Measurements from ENCODE around the gene ZNF398. TPM values are rescaled to one million over a fixed set of nuclear protein-coding genes. Genes with fewer than 3 reads are reported as not detected.

ZNF398 gene
- total RNA-seq, 1 donor from 2014 or later = 14.2 TPM

GRCh38 chr7:149202831-149203231, 55.6 kb downstream of the ZNF398 start:
- no peak for TF ChIP-seq CTCF (IDR thresholded peaks at IDR 0.05; ENCODE audit: insufficient read depth, low read length, poor library complexity, severe bottlenecking)
- peaks cover 10% of the 10 kb centered on the region for H3K36me3 ChIP-seq (ENCODE audit: control insufficient read depth, insufficient read depth, low read length)

GRCh38 chr7:149205690-149206381, 58.6 kb downstream of the ZNF398 start:
- Histone ChIP-seq H3K36me3 (ENCODE audit: control insufficient read depth, insufficient read depth, low read length) (peaks cover 5% of the 10 kb centered on the region), H3K4me3 (ENCODE audit: low read depth, low read length) (no peak overlapping the region), H3K27me3 (ENCODE audit: control insufficient read depth, insufficient read depth, low read length) (no peaks in the 10 kb centered on the region)
- no peak for DNase-seq (ENCODE audit: low read depth)
- TF ChIP-seq CTCF (IDR thresholded peaks at IDR 0.05; ENCODE audit: insufficient read depth, low read length, poor library complexity, severe bottlenecking) = no peak

More at GRCh38 chr7:149202831-149203231, 55.6 kb downstream of the ZNF398 start:
- DNase-seq (ENCODE audit: low read depth) = no peak
- Histone ChIP-seq H3K4me3 (ENCODE audit: low read depth, low read length) (no peak overlapping the region), H3K27me3 (ENCODE audit: control insufficient read depth, insufficient read depth, low read length) (no peaks in the 10 kb centered on the region)

GRCh38 chr7:149207324-149208035, 60.2 kb downstream of the ZNF398 start:
- no peak overlapping the region for H3K4me3 ChIP-seq (ENCODE audit: low read depth, low read length)
- H3K36me3 ChIP-seq (ENCODE audit: control insufficient read depth, insufficient read depth, low read length) = peaks cover 5% of the 10 kb centered on the region
- TF ChIP-seq CTCF (IDR thresholded peaks at IDR 0.05; ENCODE audit: insufficient read depth, low read length, poor library complexity, severe bottlenecking) = no peak
- DNase-seq (ENCODE audit: low read depth) = no peak
- H3K27me3 ChIP-seq (ENCODE audit: control insufficient read depth, insufficient read depth, low read length) = no peaks in the 10 kb centered on the region

- no peak for DNase-seq (ENCODE audit: low read depth)
Measured at GRCh38 chr7:149209518-149210269, 62.4 kb downstream of the ZNF398 start.

GRCh38 chr7:149210551-149210950, 63.3 kb downstream of the ZNF398 start:
- peaks cover 4% of the 10 kb centered on the region for H3K36me3 ChIP-seq (ENCODE audit: control insufficient read depth, insufficient read depth, low read length)
- H3K27me3 ChIP-seq (ENCODE audit: control insufficient read depth, insufficient read depth, low read length) = no peaks in the 10 kb centered on the region
- TF ChIP-seq CTCF (IDR thresholded peaks at IDR 0.05; ENCODE audit: insufficient read depth, low read length, poor library complexity, severe bottlenecking) = no peak
- H3K4me3 ChIP-seq (ENCODE audit: low read depth, low read length) = no peak overlapping the region
- no peak for DNase-seq (ENCODE audit: low read depth)

More at GRCh38 chr7:149209518-149210269, 62.4 kb downstream of the ZNF398 start:
- no peaks in the 10 kb centered on the region for H3K27me3 ChIP-seq (ENCODE audit: control insufficient read depth, insufficient read depth, low read length)
- H3K36me3 ChIP-seq (ENCODE audit: control insufficient read depth, insufficient read depth, low read length) = peaks cover 3% of the 10 kb centered on the region
- H3K4me3 ChIP-seq (ENCODE audit: low read depth, low read length) = no peak overlapping the region
- TF ChIP-seq CTCF (IDR thresholded peaks at IDR 0.05; ENCODE audit: insufficient read depth, low read length, poor library complexity, severe bottlenecking) = peak; percentile 72

Data from kidney epithelial cell (primary cell).